Measurements from ENCODE around the gene SLC29A4.
"Not testable (repeated sequence)": the region's sequence is repeated elsewhere in the genome, so short reads cannot be mapped to it uniquely, and the experiment has no call there.

SLC29A4 gene

GRCh38 chr7:5284304-5285281 lies 1.9 kb downstream of the SLC29A4 start:
- H3K4me1 Mint-ChIP-seq = peaks cover 5% of the 10 kb centered on the region
- H3K27ac Mint-ChIP-seq = no peak overlapping the region
- ATAC-seq = peak; percentile 37
- no peaks in the 10 kb centered on the region for H3K9me3 Mint-ChIP-seq
- H3K27me3 Mint-ChIP-seq = peaks cover 42% of the 10 kb centered on the region
- H3K36me3 Mint-ChIP-seq = no peaks in the 10 kb centered on the region
- no peak overlapping the region for H3K4me3 Mint-ChIP-seq

GRCh38 chr7:5286933-5287332 lies 4.2 kb downstream of the SLC29A4 start:
- ATAC-seq = no peak
- Mint-ChIP-seq H3K4me3 (no peak overlapping the region), H3K36me3 (no peaks in the 10 kb centered on the region), H3K9me3 (no peaks in the 10 kb centered on the region), H3K27ac (no peak overlapping the region), H3K27me3 (peaks cover 32% of the 10 kb centered on the region), H3K4me1 (peaks cover 5% of the 10 kb centered on the region)

GRCh38 chr7:5287373-5287772 lies 4.6 kb downstream of the SLC29A4 start:
- not testable (repeated sequence) for H3K9me3 Mint-ChIP-seq, H3K27ac Mint-ChIP-seq, H3K4me3 Mint-ChIP-seq, H3K4me1 Mint-ChIP-seq, ATAC-seq, H3K36me3 Mint-ChIP-seq
- H3K27me3 Mint-ChIP-seq = peaks cover 32% of the 10 kb centered on the region

- H3K27me3 Mint-ChIP-seq = peaks cover 32% of the 10 kb centered on the region
- peaks cover 5% of the 10 kb centered on the region for H3K4me1 Mint-ChIP-seq
- no peaks in the 10 kb centered on the region for H3K9me3 Mint-ChIP-seq
- no peak overlapping the region for H3K27ac Mint-ChIP-seq
- no peaks in the 10 kb centered on the region for H3K36me3 Mint-ChIP-seq
- no peak overlapping the region for H3K4me3 Mint-ChIP-seq
- ATAC-seq = no peak
Measured at GRCh38 chr7:5287802-5288201, 5.1 kb downstream of the SLC29A4 start.

- not testable (repeated sequence) for H3K27ac Mint-ChIP-seq, H3K4me3 Mint-ChIP-seq, ATAC-seq, H3K4me1 Mint-ChIP-seq, H3K36me3 Mint-ChIP-seq, H3K9me3 Mint-ChIP-seq
- H3K27me3 Mint-ChIP-seq = peaks cover 32% of the 10 kb centered on the region
Measured at GRCh38 chr7:5288560-5288959, 5.8 kb downstream of the SLC29A4 start.

GRCh38 chr7:5289355-5289754 lies 6.6 kb downstream of the SLC29A4 start:
- H3K36me3 Mint-ChIP-seq = no peaks in the 10 kb centered on the region
- ATAC-seq = no peak
- H3K4me3 Mint-ChIP-seq = no peak overlapping the region
- peaks cover 33% of the 10 kb centered on the region for H3K27me3 Mint-ChIP-seq
- peaks cover under 1% of the 10 kb centered on the region for H3K9me3 Mint-ChIP-seq
- H3K4me1 Mint-ChIP-seq = peaks cover 2% of the 10 kb centered on the region
- no peak overlapping the region for H3K27ac Mint-ChIP-seq

- peaks cover 5% of the 10 kb centered on the region for H3K4me1 Mint-ChIP-seq
- H3K36me3 Mint-ChIP-seq = no peaks in the 10 kb centered on the region
- H3K4me3 Mint-ChIP-seq = no peak overlapping the region
- no peak for ATAC-seq
- no peak overlapping the region for H3K27ac Mint-ChIP-seq
- H3K9me3 Mint-ChIP-seq = peaks cover 5% of the 10 kb centered on the region
- peaks cover 48% of the 10 kb centered on the region for H3K27me3 Mint-ChIP-seq
Measured at GRCh38 chr7:5291301-5291700, 8.6 kb downstream of the SLC29A4 start.

GRCh38 chr7:5291711-5292335 lies 9.1 kb downstream of the SLC29A4 start:
- not testable (repeated sequence) for H3K36me3 Mint-ChIP-seq, H3K4me3 Mint-ChIP-seq, H3K9me3 Mint-ChIP-seq, ATAC-seq, H3K27ac Mint-ChIP-seq, H3K4me1 Mint-ChIP-seq
- peaks cover 48% of the 10 kb centered on the region for H3K27me3 Mint-ChIP-seq

GRCh38 chr7:5294169-5294987 lies 11.6 kb downstream of the SLC29A4 start:
- Mint-ChIP-seq H3K9me3 (peaks cover 5% of the 10 kb centered on the region), H3K4me1 (peaks cover 16% of the 10 kb centered on the region), H3K27me3 (peaks cover 67% of the 10 kb centered on the region), H3K27ac (no peak overlapping the region), H3K36me3 (peaks cover 6% of the 10 kb centered on the region), H3K4me3 (no peak overlapping the region)
- ATAC-seq = no peak

- ATAC-seq = no peak
- Mint-ChIP-seq H3K27me3 (peaks cover 77% of the 10 kb centered on the region), H3K27ac (no peak overlapping the region), H3K4me3 (no peak overlapping the region), H3K36me3 (peaks cover 6% of the 10 kb centered on the region), H3K4me1 (peaks cover 16% of the 10 kb centered on the region), H3K9me3 (peaks cover 5% of the 10 kb centered on the region)
Measured at GRCh38 chr7:5295039-5296014, 12.6 kb downstream of the SLC29A4 start.

GRCh38 chr7:5296015-5296610 lies 13.4 kb downstream of the SLC29A4 start:
- Mint-ChIP-seq H3K27ac (no peak overlapping the region), H3K9me3 (peaks cover 5% of the 10 kb centered on the region), H3K27me3 (peaks cover 82% of the 10 kb centered on the region), H3K36me3 (peaks cover 6% of the 10 kb centered on the region), H3K4me3 (peak overlapping the region; percentile 62), H3K4me1 (peaks cover 16% of the 10 kb centered on the region)
- no peak for ATAC-seq

- H3K27ac Mint-ChIP-seq = peak overlapping the region; percentile 40
- peaks cover 6% of the 10 kb centered on the region for H3K36me3 Mint-ChIP-seq
- peaks cover 5% of the 10 kb centered on the region for H3K9me3 Mint-ChIP-seq
- peaks cover 82% of the 10 kb centered on the region for H3K27me3 Mint-ChIP-seq
- H3K4me3 Mint-ChIP-seq = peak overlapping the region; percentile 78
- peak; percentile 62 for ATAC-seq
- peaks cover 16% of the 10 kb centered on the region for H3K4me1 Mint-ChIP-seq
Measured at GRCh38 chr7:5296611-5297226, 14.0 kb downstream of the SLC29A4 start.

- Mint-ChIP-seq H3K36me3 (peaks cover 6% of the 10 kb centered on the region), H3K4me1 (peaks cover 16% of the 10 kb centered on the region), H3K27ac (no peak overlapping the region), H3K9me3 (peaks cover 2% of the 10 kb centered on the region), H3K4me3 (no peak overlapping the region), H3K27me3 (peaks cover 71% of the 10 kb centered on the region)
- ATAC-seq = no peak
Measured at GRCh38 chr7:5300366-5300765, 17.6 kb downstream of the SLC29A4 start.

Measured in stimulated activated memory B cell treated with anti-CD40 and anti-IgM and Interleukin-4, amounts not matched to agents 10 μg/mL and 1 μg/mL and 100 μg/mL, for 72 hours (primary cell).